GM12892 (cell line): ENCODE results near the gene KCTD20.

Source experiments
- POLR2A ChIP-seq: IDR thresholded peaks from 2 replicates; pipeline ENCODE4 v1.6.1; 2011; ENCODE audit warnings: low read depth, low read length, control low read depth
- TAF1 ChIP-seq: IDR thresholded peaks from 2 replicates; pipeline ENCODE4 v1.6.1; 2011; ENCODE audit warnings: low read depth, mild to moderate bottlenecking, control low read depth, low read length, borderline replicate concordance

- TF ChIP-seq POLR2A (no peak), TAF1 (no peak)
These were observed 24.2 kb upstream of the KCTD20 start for GRCh38 chr6:36418558-36418957.
